Activated CD4-positive, CD25-positive, alpha-beta regulatory T cell treated with anti-CD3 and anti-CD28 coated beads, Interleukin-2, amount 50 U/mL, for 24 hours (primary cell): ENCODE measurements around the gene ADAMTS15.

Experiments used
- ATAC-seq, 2 donors: fragments of 150-1000 bp; cut with Tn5 transposase; one replicate each; pipeline ENCODE4 v1.10.0; 2021; ENCODE audit warnings: mild to moderate bottlenecking in 1 of 2, moderate library complexity in 1 of 2

The ADAMTS15 gene, protein sequence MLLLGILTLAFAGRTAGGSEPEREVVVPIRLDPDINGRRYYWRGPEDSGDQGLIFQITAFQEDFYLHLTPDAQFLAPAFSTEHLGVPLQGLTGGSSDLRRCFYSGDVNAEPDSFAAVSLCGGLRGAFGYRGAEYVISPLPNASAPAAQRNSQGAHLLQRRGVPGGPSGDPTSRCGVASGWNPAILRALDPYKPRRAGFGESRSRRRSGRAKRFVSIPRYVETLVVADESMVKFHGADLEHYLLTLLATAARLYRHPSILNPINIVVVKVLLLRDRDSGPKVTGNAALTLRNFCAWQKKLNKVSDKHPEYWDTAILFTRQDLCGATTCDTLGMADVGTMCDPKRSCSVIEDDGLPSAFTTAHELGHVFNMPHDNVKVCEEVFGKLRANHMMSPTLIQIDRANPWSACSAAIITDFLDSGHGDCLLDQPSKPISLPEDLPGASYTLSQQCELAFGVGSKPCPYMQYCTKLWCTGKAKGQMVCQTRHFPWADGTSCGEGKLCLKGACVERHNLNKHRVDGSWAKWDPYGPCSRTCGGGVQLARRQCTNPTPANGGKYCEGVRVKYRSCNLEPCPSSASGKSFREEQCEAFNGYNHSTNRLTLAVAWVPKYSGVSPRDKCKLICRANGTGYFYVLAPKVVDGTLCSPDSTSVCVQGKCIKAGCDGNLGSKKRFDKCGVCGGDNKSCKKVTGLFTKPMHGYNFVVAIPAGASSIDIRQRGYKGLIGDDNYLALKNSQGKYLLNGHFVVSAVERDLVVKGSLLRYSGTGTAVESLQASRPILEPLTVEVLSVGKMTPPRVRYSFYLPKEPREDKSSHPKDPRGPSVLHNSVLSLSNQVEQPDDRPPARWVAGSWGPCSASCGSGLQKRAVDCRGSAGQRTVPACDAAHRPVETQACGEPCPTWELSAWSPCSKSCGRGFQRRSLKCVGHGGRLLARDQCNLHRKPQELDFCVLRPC

DNA sequence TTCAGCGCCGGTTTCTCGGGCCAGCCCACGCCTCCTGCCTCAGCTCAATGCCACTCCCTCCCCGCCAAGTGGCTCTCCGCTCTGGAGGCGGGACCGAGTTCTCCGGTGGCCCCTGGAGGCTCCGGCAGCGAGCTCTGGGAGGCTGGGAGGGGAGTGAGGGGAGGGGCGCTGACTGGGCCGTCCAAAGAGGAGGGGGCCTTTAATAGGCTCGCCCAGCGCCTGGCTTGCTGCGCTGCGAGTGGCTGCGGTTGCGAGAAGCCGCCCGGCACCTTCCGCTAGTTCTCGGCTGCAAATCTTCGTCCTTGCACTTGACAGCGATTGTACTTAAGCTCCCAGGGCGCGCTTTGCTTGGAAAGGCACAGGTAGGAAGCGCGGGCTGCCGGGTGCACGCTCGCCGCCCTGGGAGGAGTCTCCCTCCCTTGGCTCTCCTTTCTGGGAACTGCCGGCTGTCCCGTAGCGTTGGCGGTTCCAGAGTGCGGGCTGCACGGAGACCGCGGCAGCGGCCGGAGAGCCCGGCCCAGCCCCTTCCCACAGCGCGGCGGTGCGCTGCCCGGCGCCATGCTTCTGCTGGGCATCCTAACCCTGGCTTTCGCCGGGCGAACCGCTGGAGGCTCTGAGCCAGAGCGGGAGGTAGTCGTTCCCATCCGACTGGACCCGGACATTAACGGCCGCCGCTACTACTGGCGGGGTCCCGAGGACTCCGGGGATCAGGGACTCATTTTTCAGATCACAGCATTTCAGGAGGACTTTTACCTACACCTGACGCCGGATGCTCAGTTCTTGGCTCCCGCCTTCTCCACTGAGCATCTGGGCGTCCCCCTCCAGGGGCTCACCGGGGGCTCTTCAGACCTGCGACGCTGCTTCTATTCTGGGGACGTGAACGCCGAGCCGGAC, at the start of gene ADAMTS15:
TSS of gene ADAMTS15 (plus strand) at position 230 of the 894 bp plus-strand sequence. CDS start at position 559, 329 bp downstream.
- ATAC-seq, result no peak

DNA sequence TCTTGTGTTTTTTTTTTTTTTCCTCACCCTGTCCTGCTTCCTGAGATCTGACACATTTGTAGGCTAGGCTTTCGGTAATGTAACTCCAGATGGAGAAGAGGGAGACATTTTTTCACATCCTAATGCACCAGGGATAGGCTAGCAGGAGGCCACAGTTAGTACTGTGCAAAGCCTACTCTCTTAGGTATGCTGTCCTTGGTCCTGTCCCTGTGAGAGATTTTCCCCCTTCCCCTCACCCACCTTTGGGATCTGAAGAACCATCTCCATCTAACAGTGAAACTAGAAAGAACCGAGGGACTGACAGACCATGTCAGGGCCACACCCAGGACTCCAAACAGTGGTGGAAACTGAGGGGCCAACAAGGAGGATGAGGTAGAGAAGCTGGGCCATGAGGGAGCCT, 49.2 kb upstream of the ADAMTS15 start:
- no peak for ATAC-seq

DNA sequence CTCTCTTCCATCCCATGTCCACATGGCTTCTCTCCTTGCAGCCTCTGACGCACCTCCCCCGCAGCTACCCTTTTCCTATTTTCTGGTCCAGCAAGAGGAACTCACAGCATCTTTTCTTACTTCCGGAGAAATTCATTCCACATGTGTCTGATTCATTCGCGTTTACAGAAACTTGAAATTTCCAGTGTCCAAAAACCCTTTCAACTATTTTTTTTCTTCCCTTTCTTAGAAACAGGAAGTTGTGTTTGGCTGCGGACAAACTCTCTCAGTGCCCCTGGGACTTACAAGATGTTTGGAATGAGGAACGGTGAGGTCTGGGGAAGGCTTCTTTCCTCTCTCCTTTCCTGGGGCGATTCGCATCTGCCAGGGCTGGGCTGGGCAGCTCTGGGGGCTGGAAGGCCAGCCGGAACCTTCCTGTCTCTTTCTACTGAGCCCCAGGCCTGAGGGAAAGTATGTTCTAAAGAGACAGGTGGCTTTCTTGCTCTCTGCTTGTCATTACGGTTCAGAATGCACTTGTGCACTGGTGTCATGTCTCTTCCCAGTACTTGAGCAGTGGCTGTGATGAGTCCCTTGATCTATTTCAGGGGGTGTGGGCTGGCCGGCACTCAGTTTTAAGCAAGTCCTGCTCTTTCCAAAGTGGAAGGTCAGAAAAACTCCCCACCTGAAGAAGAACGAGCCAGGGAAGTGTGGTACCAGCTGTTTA, 47.5 kb upstream of the ADAMTS15 start:
- no peak for ATAC-seq

- no peak for ATAC-seq
Observed at GRCh38 chr11:130402570-130402969, 45.9 kb upstream of the ADAMTS15 start.

GRCh38 chr11:130403271-130403804, 45.1 kb upstream of the ADAMTS15 start:
- ATAC-seq, result no peak

DNA sequence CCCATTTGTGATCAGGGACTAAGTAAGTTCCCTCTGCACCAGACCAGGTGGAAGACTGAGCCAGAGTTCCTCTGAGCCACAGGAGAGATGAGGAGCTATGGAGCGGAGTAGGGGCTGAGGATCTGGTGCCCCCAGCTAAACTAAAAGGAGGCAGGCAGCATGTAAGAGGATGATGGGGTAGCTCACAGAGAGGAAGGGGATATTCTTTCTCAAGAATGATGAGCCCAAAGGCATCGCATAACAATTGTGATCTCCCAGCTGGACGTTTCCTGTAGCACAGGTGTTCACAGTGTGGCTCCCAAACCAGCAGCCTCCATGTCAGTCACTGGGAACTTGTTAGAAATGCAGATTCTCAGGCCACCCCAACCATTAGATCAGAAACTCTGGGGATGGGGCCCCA, 44.5 kb upstream of the ADAMTS15 start:
- no peak for ATAC-seq

GRCh38 chr11:130404727-130405126, 43.7 kb upstream of the ADAMTS15 start:
- no peak for ATAC-seq

GRCh38 chr11:130405428-130405827, 43.0 kb upstream of the ADAMTS15 start:
- ATAC-seq, result no peak

DNA sequence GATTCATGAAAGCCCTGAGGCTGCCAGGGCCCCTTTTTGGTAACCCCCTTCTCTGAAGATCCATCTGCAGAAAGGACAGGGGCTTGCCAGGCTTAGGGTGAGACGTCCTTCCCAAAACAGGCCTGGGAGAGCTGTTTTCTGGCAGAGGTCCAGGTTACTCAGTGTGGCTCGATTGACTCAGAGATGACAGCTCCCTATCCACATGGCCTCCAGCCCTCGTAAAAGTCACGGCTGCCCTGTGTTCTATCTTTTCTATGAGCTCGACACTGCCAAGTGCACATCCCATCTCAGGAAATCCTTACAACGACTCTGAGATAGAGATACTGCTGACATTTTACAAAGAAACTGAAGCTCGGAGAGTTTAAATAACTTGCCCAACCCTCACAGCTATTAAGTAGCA, 40.5 kb upstream of the ADAMTS15 start:
- ATAC-seq, result no peak

- ATAC-seq, result no peak
Observed at GRCh38 chr11:130408401-130408890, 40.0 kb upstream of the ADAMTS15 start.

DNA sequence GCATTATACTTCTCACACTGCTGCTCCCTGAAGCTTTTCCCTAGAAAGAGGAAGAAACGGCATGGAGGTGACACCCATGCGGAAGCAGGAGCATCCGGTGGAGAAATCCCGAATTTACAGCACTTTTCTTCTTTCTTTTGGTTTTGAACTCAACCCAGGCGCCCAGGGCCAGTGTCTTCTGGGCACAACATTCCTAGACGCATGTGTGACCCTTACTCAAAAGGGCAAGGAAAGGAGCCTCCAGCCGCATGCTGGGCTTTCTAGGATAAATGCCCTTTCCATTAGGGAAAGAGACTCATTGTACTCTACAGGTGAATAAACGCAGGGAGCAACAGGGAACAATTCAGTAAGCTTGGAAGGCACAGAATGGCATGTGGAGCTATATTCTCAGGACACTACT, 39.5 kb upstream of the ADAMTS15 start:
- no peak for ATAC-seq

DNA sequence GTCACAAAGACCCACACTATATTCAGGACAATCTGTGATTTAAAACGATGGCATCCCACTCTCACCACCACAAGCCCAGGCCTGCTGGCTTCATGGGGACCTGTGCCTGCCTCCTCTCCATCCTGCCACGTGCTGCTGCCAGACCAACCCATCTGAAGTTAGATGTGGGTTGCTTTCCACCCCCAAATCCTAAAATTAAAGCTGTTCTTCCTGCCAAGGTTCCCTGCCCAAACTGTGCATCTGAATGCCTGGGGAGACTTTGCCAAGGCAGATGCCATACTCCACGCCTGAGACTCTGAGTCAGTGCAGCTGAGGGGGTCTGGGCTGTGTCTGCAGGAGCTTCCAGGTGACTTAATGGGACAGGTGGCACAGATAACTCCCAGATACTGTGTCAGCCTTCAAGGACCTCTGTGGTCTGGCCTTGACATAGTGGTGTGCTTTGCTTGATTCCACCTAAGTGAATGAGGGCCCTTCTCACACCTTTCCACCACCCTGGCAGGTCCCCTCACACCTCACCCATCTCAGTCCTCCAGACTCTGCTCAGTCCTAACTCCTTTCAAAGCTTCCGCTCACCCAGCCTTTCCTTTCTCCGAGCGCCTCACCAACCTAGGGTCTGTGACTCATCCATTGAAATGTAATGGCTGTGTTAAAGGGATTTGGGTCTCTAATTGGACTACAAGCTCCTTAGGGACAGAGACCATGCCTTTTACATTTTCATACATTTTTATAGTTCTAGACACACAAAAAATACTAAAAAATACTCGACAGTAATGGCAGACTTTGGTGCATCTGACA, 38.7 kb upstream of the ADAMTS15 start:
- ATAC-seq, result no peak

DNA sequence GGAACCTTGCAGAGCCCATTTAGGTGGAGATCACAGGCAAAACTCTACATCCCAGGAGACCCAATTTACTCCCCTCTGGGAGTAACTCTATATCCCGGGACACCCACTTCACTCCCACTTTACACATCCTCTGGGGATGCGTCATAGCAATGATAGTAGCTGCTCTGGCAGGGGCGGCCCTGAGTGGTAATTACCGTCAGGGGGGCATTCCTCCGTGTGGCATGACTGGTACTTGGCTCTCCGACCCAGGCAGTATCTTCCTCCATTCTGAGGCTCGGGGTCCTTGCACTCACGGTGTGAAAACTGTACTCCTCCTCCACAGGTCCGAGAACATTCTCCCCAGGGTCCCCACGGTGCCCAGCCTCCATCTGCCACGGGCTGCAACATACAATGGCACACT, 37.2 kb upstream of the ADAMTS15 start:
- ATAC-seq, result no peak

- no peak for ATAC-seq
Observed at GRCh38 chr11:130413405-130414106, 34.9 kb upstream of the ADAMTS15 start.

GRCh38 chr11:130414107-130415080, 34.1 kb upstream of the ADAMTS15 start:
- no peak for ATAC-seq

- no peak for ATAC-seq
Observed at GRCh38 chr11:130415731-130416529, 32.5 kb upstream of the ADAMTS15 start.

DNA sequence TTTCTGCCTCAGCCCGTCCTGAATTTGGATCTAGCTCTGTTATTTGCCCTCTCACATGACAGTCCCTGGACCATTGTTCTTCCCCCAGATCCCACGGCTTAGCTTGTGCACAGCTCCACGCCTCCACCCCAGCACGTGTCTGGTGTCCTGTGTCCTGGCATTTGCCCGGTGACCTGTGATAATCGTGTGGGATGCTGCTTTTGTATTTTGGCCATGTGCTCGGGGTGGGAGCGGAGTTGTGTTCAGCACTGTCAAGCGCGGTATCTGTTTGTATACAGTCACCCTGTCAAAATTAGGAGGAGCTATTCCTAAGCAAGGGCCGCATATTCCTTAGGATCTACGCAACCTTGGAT, 31.9 kb upstream of the ADAMTS15 start:
- ATAC-seq, result no peak

DNA sequence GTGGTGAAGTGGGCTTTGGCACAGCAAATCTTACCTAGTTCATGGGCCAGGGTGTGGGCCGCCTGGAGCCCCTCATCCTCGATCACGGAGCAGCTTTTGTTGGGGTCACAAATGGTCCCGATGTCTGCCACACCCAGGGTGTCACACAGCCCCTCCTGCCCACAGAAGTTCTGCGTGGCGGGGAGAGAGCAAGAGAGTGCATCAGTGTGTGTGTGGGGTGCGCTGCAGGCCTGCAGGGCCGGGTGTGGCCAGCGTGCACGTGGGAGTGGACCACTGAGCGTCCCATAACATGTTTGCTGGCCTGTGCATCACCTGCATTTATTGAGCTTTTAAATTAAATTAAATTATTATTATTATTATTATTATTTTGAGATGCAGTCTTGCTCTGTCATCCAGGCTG, 31.5 kb upstream of the ADAMTS15 start:
- no peak for ATAC-seq
